H9 (cell line): ENCODE data around the gene TMEM80. TPM values are rescaled to one million over a fixed set of nuclear protein-coding genes. Genes with fewer than 3 reads are reported as not detected.

Source experiments
- DNase-seq: peaks from one replicate; pipeline ENCODE4 v3.0.0-alpha.2; 2017
- H2AFZ ChIP-seq: one replicate; pipeline ENCODE4 v1.6.1; 2013; ENCODE audit warnings: mild to moderate bottlenecking, low read length, control low read depth, moderate library complexity
- H2AK5ac ChIP-seq: 2 replicates; pipeline ENCODE4 v1.6.1; 2013; ENCODE audit warnings: low read length, control low read depth, mixed read lengths; ENCODE audit not compliant: insufficient read length
- H2BK120ac ChIP-seq: one replicate; pipeline ENCODE4 v1.6.1; 2013; ENCODE audit warnings: low read depth, mild to moderate bottlenecking, low read length, control low read depth, inconsistent platforms; ENCODE audit not compliant: poor library complexity, severe bottlenecking
- H2BK12ac ChIP-seq: 2 replicates; pipeline ENCODE4 v1.6.1; 2013; ENCODE audit warnings: low read length, control low read depth, mixed read lengths, low read depth; ENCODE audit not compliant: insufficient read length
- H2BK15ac ChIP-seq: 2 replicates; pipeline ENCODE4 v1.6.1; 2013; ENCODE audit warnings: low read depth, low read length, control low read depth
- H2BK20ac ChIP-seq: one replicate; pipeline ENCODE4 v1.6.1; 2013; ENCODE audit warnings: low read depth, mild to moderate bottlenecking, low read length, control low read depth, inconsistent platforms; ENCODE audit not compliant: poor library complexity, severe bottlenecking
- H2BK5ac ChIP-seq: 2 replicates; pipeline ENCODE4 v1.6.1; 2013; ENCODE audit warnings: low read length, control low read depth, mixed read lengths; ENCODE audit not compliant: insufficient read length
- H3K14ac ChIP-seq: 2 replicates; pipeline ENCODE4 v1.6.1; 2013; ENCODE audit warnings: low read length, control low read depth; ENCODE audit not compliant: insufficient read depth
- H3K18ac ChIP-seq: 2 replicates; pipeline ENCODE4 v1.6.1; 2013; ENCODE audit warnings: low read depth, mild to moderate bottlenecking, mixed read lengths, low read length, control low read depth; ENCODE audit not compliant: insufficient read length
- H3K23ac ChIP-seq: 2 replicates; pipeline ENCODE4 v1.6.1; 2013; ENCODE audit warnings: low read length, control low read depth, mixed read lengths, low read depth; ENCODE audit not compliant: insufficient read length
- H3K23me2 ChIP-seq: 2 replicates; pipeline ENCODE4 v1.6.1; 2013; ENCODE audit warnings: low read depth, mild to moderate bottlenecking, mixed read lengths, low read length, control low read depth; ENCODE audit not compliant: insufficient read length, poor library complexity, severe bottlenecking
- H3K27ac ChIP-seq: 2 replicates; pipeline ENCODE4 v1.5.1; 2013; ENCODE audit warnings: low read length, control low read depth, mixed read lengths, low read depth; ENCODE audit not compliant: insufficient read length
- H3K27me3 ChIP-seq: 2 replicates; pipeline ENCODE4 v1.6.1; 2013; ENCODE audit warnings: low read length, control low read depth, inconsistent platforms; ENCODE audit not compliant: insufficient read depth
- H3K4ac ChIP-seq: 2 replicates; pipeline ENCODE4 v1.6.1; 2013; ENCODE audit warnings: low read depth, mild to moderate bottlenecking, control low read depth, inconsistent platforms, low read length, moderate library complexity
- H3K4me1 ChIP-seq: 2 replicates; pipeline ENCODE4 v1.6.1; 2013; ENCODE audit warnings: low read length, control low read depth, inconsistent platforms; ENCODE audit not compliant: insufficient read depth
- H3K4me2 ChIP-seq: 2 replicates; pipeline ENCODE4 v1.6.1; 2013; ENCODE audit warnings: low read length, control low read depth, mixed read lengths; ENCODE audit not compliant: insufficient read length, insufficient read depth
- H3K56ac ChIP-seq: 2 replicates; pipeline ENCODE4 v1.6.1; 2013; ENCODE audit warnings: low read depth, mild to moderate bottlenecking, mixed read lengths, low read length, control low read depth; ENCODE audit not compliant: insufficient read length
- H3K79me1 ChIP-seq: 2 replicates; pipeline ENCODE4 v1.6.1; 2013; ENCODE audit warnings: low read depth, mild to moderate bottlenecking, moderate library complexity, low read length, control low read depth, inconsistent platforms; ENCODE audit not compliant: insufficient read depth, poor library complexity, severe bottlenecking
- H3K79me2 ChIP-seq: 2 replicates; pipeline ENCODE4 v1.6.1; 2013; ENCODE audit warnings: low read length, control low read depth, inconsistent platforms; ENCODE audit not compliant: insufficient read depth
- H3K9ac ChIP-seq: 2 replicates; pipeline ENCODE4 v1.6.1; 2013; ENCODE audit warnings: low read length, control low read depth, mixed read lengths; ENCODE audit not compliant: insufficient read length; ENCODE audit errors: extremely low read depth
- H3K9me3 ChIP-seq: one replicate; pipeline ENCODE4 v1.6.1; 2013; ENCODE audit warnings: low read depth, low read length, inconsistent platforms; ENCODE audit not compliant: control insufficient read depth
- H3T11ph ChIP-seq: one replicate; pipeline ENCODE4 v1.6.1; 2013; ENCODE audit warnings: mild to moderate bottlenecking, low read length, control low read depth, inconsistent platforms
- H4K20me1 ChIP-seq: one replicate; pipeline ENCODE4 v1.6.1; 2013; ENCODE audit not compliant: control insufficient read depth, insufficient read length, insufficient read depth
- H4K5ac ChIP-seq: 2 replicates; pipeline ENCODE4 v1.6.1; 2013; ENCODE audit warnings: low read depth, mild to moderate bottlenecking, mixed read lengths, low read length, control low read depth; ENCODE audit not compliant: insufficient read length
- H4K8ac ChIP-seq: replicated peaks from 2 replicates; pipeline ENCODE4 v1.6.1; 2013; ENCODE audit warnings: low read length, control low read depth, mixed read lengths, low read depth; ENCODE audit not compliant: insufficient read length
- H4K91ac ChIP-seq: 2 replicates; pipeline ENCODE4 v1.6.1; 2013; ENCODE audit warnings: low read depth, mild to moderate bottlenecking, moderate library complexity, mixed read lengths, low read length, control low read depth; ENCODE audit not compliant: insufficient read length
- H3K27ac Mint-ChIP-seq, 3 experiments: 2 replicates in 2 of 3; 3 replicates in 1 of 3; pipeline ENCODE4 v1.8.0; 2020 to 2021; ENCODE audit warnings: mixed read lengths in 3 of 3, mild to moderate bottlenecking in 1 of 3, moderate library complexity in 1 of 3
- H3K27me3 Mint-ChIP-seq: 2 replicates; pipeline ENCODE4 v1.8.0; 2021; ENCODE audit warnings: low read depth, mild to moderate bottlenecking, moderate library complexity, mixed read lengths
- H3K36me3 Mint-ChIP-seq, 3 experiments: 2 replicates in 2 of 3; 3 replicates in 1 of 3; pipeline ENCODE4 v1.8.0; 2020 to 2021; ENCODE audit warnings: low read depth in 3 of 3, mixed read lengths in 3 of 3; ENCODE audit not compliant: insufficient read depth in 1 of 3
- H3K4me1 Mint-ChIP-seq, 2 experiments: 2 replicates each; pipeline ENCODE4 v1.8.0; 2020; ENCODE audit warnings: mixed read lengths in 2 of 2
- H3K4me3 Mint-ChIP-seq, 2 experiments: 2 replicates in 1 of 2; 3 replicates in 1 of 2; pipeline ENCODE4 v1.8.0; 2020 to 2021; ENCODE audit warnings: mild to moderate bottlenecking in 2 of 2, mixed read lengths in 2 of 2, moderate library complexity in 1 of 2
- H3K9me3 Mint-ChIP-seq, 2 experiments: 2 replicates in 1 of 2; 3 replicates in 1 of 2; pipeline ENCODE4 v1.8.0; 2020; ENCODE audit warnings: mild to moderate bottlenecking in 2 of 2, mixed read lengths in 2 of 2, moderate library complexity in 1 of 2
- WGBS: extraction: QIAGEN DNeasy Blood & Tissue Kit; methylation state at CpG from one replicate; pipeline ENCODE4 v1.1.7; 2013; ENCODE audit warnings: missing lambda C conversion rate, low lambda C conversion rate, mixed read lengths; ENCODE audit not compliant: insufficient read length; ENCODE audit errors: extremely low coverage; 5-methylcytosine and 5-hydroxymethylcytosine counted together
- total RNA-seq: library from RNA; stranded (reverse); gene quantifications from 2 replicates; pipeline ENCODE4 v1.2.1, GENCODE V29; 2021
- TF ChIP-seq, protein P1 (sequence below): fragments of 200-600 bp; sonication (generic); conservative IDR thresholded peaks from 3 replicates; pipeline ENCODE4 v1.8.0; 2021; ENCODE audit warnings: antibody characterized with exemption, mild to moderate bottlenecking

Gene TMEM80
- total RNA-seq, 1 experiment from 2014 or later: 23.6 TPM

DNA sequence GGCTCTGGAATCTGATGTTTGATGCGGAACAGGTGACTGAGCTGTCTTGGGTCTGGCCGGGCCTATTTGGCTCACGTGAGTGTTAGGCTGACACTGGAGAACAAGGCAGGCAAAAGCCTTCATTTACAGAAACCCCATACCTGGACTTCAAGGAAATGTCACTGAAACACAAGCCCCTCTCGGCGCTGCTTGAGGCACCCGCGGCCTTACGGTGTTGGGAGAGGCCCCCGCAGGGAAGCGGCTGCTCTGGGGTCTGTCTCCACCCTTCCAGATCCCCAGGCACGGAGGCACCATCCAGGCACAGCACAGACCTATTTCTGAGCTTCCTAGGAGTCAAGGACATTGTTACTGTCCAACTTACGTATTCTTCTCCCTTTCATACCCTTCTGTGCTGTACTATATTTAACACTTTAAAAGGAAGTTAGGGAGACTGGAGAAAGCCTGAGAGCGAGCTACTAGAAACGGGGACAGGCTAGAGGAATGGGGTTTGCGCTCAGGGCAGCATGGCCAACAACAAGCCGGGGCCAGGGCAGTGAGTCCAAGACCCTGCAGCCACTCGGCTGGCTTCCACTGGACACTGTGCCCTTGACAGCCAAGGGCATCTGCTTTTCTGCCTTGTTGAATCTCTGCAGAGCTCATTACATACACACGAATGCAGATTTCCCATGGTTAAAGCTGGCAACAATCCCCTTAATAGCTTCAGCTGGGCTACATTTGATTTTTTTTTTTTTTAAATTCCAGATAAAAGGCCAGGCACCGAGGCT, 34.8 kb upstream of the TMEM80 start:
- no peak overlapping the region for H3K23ac ChIP-seq
- H4K91ac ChIP-seq: no peak overlapping the region
- H2BK120ac ChIP-seq: no peak overlapping the region
- no peaks in the 10 kb centered on the region for H3K9me3 ChIP-seq
- H3K4me1 ChIP-seq: no peaks in the 10 kb centered on the region
- no peaks in the 10 kb centered on the region for H3K79me2 ChIP-seq
- H3K23me2 ChIP-seq: no peaks in the 10 kb centered on the region
- H3T11ph ChIP-seq: no peak overlapping the region
- H3K4ac ChIP-seq: no peak overlapping the region
- H4K5ac ChIP-seq: no peak overlapping the region
- no peaks in the 10 kb centered on the region for H3K27me3 Mint-ChIP-seq
- H2BK5ac ChIP-seq: no peak overlapping the region
- no peak overlapping the region for H3K14ac ChIP-seq
- H4K20me1 ChIP-seq: no peaks in the 10 kb centered on the region
- H4K8ac ChIP-seq: no peak overlapping the region
- H2BK12ac ChIP-seq: no peak overlapping the region
- TF ChIP-seq, protein P1, sequence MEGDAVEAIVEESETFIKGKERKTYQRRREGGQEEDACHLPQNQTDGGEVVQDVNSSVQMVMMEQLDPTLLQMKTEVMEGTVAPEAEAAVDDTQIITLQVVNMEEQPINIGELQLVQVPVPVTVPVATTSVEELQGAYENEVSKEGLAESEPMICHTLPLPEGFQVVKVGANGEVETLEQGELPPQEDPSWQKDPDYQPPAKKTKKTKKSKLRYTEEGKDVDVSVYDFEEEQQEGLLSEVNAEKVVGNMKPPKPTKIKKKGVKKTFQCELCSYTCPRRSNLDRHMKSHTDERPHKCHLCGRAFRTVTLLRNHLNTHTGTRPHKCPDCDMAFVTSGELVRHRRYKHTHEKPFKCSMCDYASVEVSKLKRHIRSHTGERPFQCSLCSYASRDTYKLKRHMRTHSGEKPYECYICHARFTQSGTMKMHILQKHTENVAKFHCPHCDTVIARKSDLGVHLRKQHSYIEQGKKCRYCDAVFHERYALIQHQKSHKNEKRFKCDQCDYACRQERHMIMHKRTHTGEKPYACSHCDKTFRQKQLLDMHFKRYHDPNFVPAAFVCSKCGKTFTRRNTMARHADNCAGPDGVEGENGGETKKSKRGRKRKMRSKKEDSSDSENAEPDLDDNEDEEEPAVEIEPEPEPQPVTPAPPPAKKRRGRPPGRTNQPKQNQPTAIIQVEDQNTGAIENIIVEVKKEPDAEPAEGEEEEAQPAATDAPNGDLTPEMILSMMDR: no peak
- no peak overlapping the region for H2AK5ac ChIP-seq
- H3K27ac Mint-ChIP-seq: no peak overlapping the region
- H3K36me3 Mint-ChIP-seq: peaks cover 11 to 53% (median 33%) of the 10 kb centered on the region in 3 experiments; a peak in 6 of 7 replicates
- 0 out of 4 replicates have a peak, but pooled peaks cover 0 to 3% of the 10 kb centered on the region in 2 experiments for H3K4me1 Mint-ChIP-seq
- WGBS: no CpG with 5 or more reads among the region's 19 CpGs
- H2BK20ac ChIP-seq: no peak overlapping the region
- no peaks in the 10 kb centered on the region for H3K27me3 ChIP-seq
- H3K56ac ChIP-seq: no peak overlapping the region
- no peak overlapping the region for H2BK15ac ChIP-seq
- H3K4me3 Mint-ChIP-seq: no peak overlapping the region
- no peak overlapping the region for H3K4me2 ChIP-seq
- H2AFZ ChIP-seq: no peak overlapping the region
- DNase-seq: no peak
- no peak overlapping the region for H3K18ac ChIP-seq
- no peaks in the 10 kb centered on the region for H3K79me1 ChIP-seq
- no peak overlapping the region for H3K27ac ChIP-seq
- no peaks in the 10 kb centered on the region for H3K9me3 Mint-ChIP-seq
- no peak overlapping the region for H3K9ac ChIP-seq
